NCI-H524 (cell line): ENCODE data around the gene CLASP2.
"Not testable (repeated sequence)": the region's sequence is repeated elsewhere in the genome, so short reads cannot be mapped to it uniquely, and the experiment has no call there.

ENCODE experiments used
- DNase-seq, 2 experiments: peaks; one replicate each; lab custom pipeline; 2025; lab: John Stamatoyannopoulos, UW

The CLASP2 gene

DNA sequence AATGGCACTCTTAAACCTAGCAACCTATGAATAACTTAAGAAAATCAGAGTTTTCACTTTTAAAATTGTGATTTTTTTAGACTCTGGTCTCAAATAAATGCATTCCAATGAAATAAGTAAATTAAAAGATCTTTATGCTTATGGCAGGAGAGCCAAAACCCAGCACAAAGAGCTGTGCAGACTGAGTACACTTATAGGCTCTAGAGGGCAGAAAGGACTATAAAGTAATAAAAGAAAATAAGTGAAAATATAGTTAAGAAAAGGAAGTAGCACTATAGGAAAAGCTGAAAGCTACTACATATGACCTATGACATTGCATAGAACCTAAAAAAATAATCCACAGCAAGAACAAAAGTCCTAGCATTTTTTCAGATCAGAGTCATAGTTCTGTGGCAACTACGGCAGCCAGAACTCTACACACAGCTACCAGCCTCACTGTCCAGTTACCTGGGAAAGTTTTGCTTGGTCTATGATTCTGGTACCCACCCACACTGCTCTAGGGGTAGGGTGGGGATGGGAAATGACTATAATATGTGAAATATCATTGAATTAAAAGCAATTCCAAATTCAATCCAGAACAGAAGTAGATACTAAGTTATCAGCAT lies 30.5 kb downstream of the CLASP2 start:
- no peak for DNase-seq

- no peak for DNase-seq
These were observed 35.3 kb downstream of the CLASP2 start for GRCh38 chr3:33682770-33683169.

DNA sequence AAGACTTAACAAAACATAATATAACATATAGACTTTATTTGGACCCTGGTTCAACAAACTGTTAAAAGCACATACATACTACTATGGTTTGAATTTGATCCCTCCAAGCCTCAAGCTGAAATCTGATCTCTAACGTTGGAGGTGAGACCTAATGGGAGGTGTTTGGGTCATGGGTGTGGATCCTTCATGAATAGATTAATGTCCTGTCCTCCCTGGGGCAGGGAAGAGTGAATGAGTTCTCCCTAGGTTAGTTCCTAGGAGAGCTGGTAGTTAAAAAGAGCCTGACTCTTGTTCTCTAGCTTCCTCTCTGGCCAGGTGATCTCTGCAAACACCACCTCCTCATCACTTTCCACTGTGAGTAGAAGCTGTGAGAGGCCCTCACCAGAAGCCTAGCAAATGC lies 36.4 kb downstream of the CLASP2 start:
- no peak for DNase-seq

GRCh38 chr3:33678073-33678472 lies 40.0 kb downstream of the CLASP2 start:
- DNase-seq = no peak

DNA sequence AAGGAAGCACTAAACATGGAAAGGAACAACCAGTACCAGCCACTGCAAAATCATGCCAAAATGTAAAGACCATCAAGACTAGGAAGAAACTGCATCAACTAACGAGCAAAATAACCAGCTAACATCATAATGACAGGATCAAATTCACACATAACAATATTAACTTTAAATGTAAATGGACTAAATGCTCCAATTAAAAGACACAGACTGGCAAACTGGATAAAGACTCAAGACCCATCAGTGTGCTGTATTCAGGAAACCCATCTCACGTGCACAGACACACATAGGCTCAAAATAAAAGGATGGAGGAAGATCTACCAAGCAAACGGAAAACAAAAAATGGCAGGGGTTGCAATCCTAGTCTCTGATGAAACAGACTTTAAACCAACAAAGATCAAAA lies 44.6 kb downstream of the CLASP2 start:
- DNase-seq = not testable (repeated sequence)

GRCh38 chr3:33668618-33669017 lies 49.4 kb downstream of the CLASP2 start:
- no peak for DNase-seq

DNA sequence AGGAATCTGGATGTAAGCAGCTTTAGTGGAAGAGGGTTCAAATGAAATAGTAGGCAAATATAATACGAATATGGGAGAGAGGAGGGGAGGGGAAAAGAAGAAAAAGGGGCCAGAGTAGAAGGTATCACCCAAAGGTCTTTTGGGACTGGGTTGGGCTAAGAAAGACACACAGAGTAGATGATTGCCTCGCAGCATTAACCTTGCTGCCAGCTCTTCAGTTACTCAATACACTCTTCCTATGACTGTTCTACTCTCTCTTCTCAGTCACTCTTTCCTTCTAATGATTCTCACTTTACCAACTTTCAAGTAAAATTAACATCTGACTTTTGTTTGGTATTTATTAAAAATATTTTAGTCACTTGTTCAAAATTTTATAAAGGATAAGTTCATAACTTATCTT lies 52.8 kb downstream of the CLASP2 start:
- no peak for DNase-seq

DNA sequence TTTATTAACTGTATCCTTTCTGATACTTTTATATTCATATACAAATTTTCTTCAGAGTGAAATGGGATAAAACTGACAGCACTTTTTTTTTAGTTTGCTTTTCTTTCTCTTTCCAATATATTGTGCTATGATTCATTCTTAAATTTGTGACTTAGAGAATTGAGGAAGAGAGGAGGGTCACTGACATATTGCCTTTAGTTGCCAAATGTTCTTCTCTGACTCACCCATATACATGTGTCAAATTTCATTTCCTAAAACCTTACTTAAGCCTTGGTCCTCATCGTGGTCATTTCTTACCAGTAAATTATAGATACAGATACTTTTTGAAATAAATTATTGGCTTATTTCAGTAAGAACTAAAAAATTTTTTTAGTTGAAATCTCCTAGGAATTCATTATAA lies 53.9 kb downstream of the CLASP2 start:
- DNase-seq = no peak

GRCh38 chr3:33663042-33663441 lies 55.0 kb downstream of the CLASP2 start:
- DNase-seq = no peak

- peak in 1 of 2 experiments; percentile 38 for DNase-seq
These were observed 58.1 kb downstream of the CLASP2 start for GRCh38 chr3:33659856-33660434.

- peak; percentile 66 to 94 for DNase-seq
These were observed 58.8 kb downstream of the CLASP2 start for GRCh38 chr3:33658991-33659848.

DNA sequence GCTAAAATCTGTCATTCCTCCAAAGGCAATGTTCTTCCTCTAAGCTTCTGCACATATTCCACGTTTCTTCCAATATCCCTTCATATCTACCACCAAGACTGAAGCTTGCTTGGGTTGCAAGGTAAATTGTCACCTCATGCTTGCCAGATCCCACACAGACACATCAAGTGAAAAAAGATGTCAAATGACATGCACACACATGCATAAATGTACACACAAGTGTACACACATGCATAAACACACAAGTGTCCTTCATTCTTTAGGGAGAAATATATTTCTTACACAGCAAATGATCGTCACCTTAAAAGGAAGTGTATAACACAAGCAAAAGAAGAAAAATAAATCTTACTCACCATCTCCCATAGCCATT lies 59.4 kb downstream of the CLASP2 start:
- DNase-seq = peak in 1 of 2 experiments; percentile 58

- no peak for DNase-seq
These were observed 60.0 kb downstream of the CLASP2 start for GRCh38 chr3:33658039-33658438.

- no peak for DNase-seq
These were observed 65.3 kb downstream of the CLASP2 start for GRCh38 chr3:33652736-33653135.

- not testable (repeated sequence) for DNase-seq
These were observed 67.0 kb downstream of the CLASP2 start for GRCh38 chr3:33651101-33651500.

GRCh38 chr3:33650495-33650894 lies 67.6 kb downstream of the CLASP2 start:
- no peak for DNase-seq

- DNase-seq = no peak
These were observed 69.3 kb downstream of the CLASP2 start for GRCh38 chr3:33648793-33649192.

- DNase-seq = no peak
These were observed 71.6 kb downstream of the CLASP2 start for GRCh38 chr3:33646406-33646805.

DNA sequence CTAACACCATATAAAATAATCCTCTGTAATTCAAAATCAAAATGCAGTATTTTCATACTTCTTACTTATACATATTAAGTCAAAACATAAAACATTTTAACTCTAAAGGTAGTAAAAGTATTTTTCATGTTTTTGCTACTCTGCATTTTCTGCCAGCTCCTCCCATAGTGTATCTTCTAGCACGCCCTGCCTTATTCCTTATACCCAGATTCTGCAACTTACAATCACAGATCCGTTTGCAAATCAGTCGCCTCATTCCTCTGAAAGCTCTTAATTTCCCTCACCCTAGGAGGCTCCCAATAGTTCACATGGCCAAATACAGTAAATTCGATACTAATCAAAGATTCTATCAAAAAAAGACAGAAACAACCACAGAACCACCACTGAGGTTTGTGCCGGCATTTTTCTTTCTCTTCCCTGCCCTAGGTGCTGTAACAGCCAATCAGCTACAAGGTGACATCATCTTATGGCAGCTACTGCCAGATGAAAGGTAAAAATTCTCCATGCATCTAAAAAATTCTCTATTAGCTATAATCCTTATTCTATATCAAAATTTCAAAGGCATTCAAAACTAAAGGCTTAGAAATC lies 72.9 kb downstream of the CLASP2 start:
- DNase-seq = peak; percentile 4 to 53

GRCh38 chr3:33644582-33644981 lies 73.5 kb downstream of the CLASP2 start:
- DNase-seq = peak in 1 of 2 experiments; percentile 4

- no peak for DNase-seq
These were observed 75.2 kb downstream of the CLASP2 start for GRCh38 chr3:33642806-33643205.

- no peak for DNase-seq
These were observed 78.2 kb downstream of the CLASP2 start for GRCh38 chr3:33639889-33640288.

GRCh38 chr3:33637482-33637881 lies 80.6 kb downstream of the CLASP2 start:
- no peak for DNase-seq
